CD1c-positive myeloid dendritic cell (primary cell): Measurements from ENCODE around the gene RIC1.
"Not testable (repeated sequence)": the region's sequence is repeated elsewhere in the genome, so short reads cannot be mapped to it uniquely, and the experiment has no call there.

ENCODE experiments used
- DNase-seq: peaks from one replicate; pipeline ENCODE4 v3.0.0-alpha.2; 2016; ENCODE audit errors: extremely low spot score

Gene RIC1

DNA sequence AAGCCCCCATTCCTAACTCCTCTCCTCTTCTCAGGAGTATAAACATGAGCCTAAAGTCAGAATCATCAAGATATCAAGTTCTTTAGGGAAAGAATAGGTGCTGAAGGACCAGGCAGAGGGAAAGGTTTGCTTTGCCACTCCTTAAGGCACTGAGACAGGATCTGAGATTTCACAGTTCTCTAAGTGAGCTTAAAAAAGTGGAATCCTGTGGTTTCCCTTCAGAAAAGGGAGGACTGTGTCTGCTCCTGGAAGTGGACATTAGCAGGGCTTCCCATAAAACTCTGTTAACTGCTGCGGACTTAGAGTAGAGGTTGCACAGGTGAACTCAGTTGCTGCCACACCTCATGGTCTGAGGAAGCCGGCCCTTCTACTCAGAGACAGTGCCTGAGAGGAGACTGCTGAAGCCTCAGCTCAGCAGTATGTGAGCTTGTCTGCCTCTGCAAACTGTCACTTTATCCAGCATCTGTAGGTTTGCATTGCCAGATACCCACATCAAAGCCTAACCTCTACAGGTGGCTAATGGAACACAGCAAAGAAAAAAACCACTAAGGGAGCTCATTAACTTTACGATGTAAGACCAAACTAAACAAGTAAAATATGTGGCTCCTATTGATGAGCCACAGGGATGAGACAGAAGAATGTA lies 42.9 kb downstream of the RIC1 start:
- no peak for DNase-seq

DNA sequence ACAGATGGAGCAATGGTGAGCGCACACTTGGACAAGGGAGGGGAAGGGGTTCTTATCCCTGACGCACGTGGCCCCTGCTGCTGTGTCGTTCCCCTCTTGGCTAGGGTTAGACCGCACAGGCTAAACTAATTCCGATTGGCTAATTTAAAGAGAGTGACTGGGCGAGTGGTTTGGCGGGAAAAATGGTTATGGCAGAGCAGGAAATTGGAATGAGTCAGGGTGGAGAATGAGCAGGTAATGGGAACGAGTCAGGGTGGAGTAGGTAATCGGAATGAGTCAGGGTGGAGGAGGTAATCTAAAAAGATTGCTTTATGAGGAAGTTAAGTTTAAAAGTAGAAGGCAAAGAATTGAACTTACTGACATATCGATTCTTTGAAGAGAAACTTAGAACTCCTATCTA lies 46.1 kb downstream of the RIC1 start:
- not testable (repeated sequence) for DNase-seq

DNA sequence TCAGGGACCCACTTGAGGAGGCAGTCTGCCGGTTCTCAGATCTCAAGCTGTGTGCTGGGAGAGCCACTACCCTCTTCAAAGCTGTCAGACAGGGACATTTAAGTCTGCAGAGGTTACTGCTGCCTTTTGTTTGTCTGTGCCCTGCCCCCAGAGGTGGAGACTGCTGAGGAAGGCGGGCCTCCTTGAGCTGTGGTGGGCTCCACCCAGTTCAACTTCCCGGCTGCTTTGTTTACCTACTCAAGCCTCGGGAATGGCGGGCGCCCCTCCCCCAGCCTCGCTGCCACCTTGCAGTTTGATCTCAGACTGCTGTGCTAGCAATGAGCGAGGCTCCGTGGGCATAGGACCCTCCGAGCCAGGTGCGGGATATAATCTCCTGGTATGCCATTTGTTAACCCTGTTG lies 54.7 kb downstream of the RIC1 start:
- not testable (repeated sequence) for DNase-seq

DNA sequence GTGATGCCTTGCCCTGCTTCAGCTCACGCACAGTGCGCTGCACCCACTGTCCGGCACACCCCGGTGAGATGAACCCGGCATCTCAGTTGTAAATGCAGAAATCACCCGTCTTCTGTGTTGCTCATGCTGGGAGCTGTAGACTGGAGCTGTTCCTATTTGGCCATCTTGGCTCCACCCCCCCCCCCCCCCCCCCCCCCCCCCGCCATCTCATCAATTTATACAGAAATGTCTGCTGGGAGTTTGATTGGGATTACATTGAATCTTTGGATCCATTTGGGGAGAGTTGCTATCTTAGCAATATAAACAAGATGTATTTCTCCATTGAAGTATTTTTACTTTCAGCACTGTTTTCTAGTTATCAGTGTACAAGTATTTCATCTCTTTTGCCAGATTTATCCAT lies 55.2 kb downstream of the RIC1 start:
- no peak for DNase-seq

DNA sequence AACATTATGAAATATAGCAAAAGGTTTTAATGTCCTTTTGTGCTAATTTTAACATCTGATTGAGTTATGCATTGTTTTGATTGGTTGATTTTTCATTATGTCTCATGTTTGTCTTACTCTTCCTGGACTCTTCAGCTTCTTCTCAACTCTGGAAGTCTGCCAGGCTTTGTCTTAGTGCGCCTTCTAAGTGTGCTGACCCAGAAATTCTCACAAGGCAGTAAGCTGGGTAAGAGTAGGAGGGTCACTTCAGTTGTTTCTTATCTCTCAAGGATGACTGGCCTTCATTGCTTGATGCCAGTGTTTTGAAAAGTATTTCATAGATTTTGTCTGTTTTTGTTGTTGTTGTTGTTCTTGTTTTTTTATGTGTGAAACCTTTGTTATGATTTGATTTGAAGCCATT lies 59.2 kb downstream of the RIC1 start:
- no peak for DNase-seq

DNA sequence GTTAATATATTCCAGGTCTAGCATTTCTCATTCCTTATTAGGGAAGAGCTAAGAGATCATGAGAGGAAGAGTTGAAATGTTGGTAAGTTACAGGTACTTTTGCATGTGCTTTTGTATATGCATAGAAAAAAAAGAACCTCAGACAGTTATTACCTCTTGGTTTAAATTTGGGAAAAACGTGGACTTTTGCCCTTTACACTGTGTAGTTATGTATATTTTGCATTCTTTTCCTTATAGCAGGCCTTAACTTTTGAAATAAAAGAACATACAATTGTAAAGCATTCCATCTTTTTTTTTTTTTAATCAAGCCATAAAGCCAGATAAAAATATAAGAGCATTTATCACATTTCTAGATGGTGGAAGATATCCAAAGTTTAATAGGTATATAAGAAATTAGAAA lies 61.4 kb downstream of the RIC1 start:
- no peak for DNase-seq

DNA sequence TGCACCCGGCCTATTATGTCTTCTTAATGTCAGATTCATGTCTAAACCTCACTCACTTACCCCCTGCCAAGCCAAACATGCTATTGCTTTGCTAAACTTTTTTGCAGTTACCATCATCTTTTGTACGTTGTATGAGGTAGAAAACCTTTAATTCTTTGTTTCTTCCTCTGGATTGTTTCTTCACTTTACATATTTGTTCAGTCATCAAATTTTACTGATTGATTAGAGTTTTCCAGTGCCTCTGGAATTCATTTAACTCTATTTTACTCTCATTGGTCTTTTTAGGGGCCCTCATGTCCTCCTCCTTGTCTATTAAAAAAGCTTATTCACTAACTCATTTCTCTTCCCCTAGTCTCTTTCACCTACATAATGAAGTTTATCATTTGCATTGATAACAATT lies 67.0 kb downstream of the RIC1 start:
- no peak for DNase-seq

DNA sequence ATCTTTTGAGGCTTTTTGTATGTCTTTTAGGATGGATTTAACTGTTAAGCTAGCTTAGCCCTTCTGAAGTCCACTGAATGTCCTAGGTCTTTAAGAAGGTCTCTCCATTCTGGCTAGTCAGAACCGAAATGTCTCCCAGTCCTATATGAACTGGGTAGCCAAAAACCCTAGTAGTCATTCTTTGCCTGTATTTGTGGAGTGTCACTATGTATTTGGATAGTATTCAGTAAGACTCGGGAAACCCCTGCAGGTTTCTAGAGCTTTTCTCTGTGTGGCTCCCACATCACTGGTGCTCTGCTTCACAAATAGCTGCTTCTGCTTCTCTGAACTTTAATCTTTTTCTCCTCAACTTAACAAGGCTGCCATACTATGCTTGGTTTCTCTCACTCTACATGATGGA lies 68.0 kb downstream of the RIC1 start:
- DNase-seq: no peak

DNA sequence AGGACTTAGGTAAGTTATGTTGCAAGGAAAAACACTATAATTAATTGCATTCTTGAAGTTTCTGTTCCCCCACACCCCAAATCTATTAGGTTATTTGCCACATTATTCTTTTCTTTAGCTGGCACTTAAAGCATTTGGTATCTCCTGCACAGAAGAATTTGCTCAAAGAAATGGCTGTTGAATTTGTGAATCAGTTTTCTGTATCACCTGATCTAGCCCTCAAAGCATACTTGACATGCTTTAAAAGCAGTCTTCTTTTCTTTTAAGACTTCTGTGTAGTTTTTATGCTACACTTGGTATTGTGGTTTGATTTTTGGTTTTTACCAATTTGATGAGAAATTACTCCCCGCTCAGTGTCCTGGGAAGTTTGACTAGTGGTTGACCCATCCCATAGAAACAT lies 69.1 kb downstream of the RIC1 start:
- no peak for DNase-seq

DNA sequence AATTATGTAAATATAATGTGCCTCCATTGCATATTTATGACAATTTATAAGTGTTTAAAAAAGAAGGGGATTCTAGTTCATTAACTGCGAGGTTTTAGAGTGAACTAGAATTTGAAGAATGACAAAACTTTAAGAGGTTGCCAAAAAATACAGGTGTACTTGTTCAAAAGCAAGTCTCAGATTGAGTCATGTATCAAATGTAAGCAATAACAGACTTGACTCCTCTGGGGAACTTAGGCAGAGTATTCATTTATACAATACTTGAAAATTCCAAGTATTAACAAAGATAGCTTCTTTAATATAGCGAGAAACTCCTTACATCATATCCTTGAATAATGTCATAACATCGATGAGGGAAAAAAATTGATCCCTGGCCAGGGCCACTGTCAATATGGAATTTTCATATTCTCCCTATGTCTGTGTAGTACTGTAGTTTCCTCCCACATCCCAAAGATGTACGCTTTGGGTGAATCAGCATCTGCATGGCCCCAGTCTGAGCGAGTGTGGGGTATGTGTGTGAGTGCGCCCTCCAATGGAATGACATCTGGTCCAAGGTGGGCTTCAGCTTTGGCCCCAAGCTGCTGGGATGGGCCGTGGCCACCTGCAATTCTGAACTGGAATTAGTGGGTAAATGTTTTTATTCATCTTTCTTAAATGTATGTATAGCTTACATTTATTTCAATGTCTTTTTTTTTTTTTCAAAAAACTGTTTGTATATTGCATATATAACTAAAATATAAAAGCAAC lies 70.1 kb downstream of the RIC1 start:
- no peak for DNase-seq

DNA sequence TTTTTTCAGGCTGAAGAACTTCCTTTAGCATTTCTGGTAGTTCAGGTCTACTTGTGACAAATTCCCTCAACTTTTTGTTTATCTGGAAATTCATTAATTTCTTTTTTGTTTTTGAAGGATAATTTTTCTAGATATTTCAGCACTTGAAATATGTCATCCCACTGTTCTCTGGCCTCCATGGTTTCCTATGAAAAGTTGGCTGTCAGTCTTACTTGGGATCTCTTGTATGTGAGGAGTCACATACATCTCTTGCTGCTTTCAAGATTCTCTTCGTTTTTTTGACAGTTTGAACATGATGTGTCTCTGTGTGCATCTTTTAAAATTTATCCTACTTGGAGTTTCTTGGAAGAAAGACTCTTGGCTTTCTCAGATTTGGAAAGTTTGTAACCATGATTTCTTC lies 79.5 kb downstream of the RIC1 start:
- DNase-seq: no peak

DNA sequence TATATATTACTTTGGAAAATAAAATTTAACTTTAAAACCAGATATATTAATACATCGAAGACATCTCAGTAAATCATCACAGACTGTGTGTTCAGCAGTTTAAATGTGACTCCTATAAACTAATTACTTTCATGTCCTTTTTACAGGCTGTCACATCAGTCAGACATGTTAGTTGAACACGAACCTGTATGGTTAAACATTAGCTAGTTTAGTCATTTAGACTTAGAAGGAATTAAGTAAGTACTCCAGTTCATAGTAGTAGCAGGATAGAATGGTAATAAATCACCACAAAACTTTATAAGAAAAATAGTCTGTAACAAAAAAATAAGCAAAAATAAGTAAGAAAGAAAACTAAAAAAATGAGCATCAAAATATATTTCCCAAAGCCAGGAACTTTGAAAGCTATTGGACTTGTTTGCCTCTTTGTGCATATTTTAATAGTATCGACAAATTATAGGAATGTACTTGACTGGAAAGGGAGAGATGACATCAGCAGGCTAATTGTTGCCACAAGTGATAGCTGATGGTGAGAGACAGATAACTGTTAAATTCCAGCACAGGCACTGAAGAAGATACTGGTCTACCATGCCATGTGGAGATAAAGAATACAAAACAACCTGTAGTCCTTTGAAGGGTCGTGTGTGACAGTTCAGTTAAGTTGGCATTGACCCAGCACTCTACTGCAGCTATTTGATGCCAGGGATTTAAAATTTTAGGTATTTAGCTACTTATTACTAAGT lies 83.9 kb downstream of the RIC1 start:
- DNase-seq: no peak

DNA sequence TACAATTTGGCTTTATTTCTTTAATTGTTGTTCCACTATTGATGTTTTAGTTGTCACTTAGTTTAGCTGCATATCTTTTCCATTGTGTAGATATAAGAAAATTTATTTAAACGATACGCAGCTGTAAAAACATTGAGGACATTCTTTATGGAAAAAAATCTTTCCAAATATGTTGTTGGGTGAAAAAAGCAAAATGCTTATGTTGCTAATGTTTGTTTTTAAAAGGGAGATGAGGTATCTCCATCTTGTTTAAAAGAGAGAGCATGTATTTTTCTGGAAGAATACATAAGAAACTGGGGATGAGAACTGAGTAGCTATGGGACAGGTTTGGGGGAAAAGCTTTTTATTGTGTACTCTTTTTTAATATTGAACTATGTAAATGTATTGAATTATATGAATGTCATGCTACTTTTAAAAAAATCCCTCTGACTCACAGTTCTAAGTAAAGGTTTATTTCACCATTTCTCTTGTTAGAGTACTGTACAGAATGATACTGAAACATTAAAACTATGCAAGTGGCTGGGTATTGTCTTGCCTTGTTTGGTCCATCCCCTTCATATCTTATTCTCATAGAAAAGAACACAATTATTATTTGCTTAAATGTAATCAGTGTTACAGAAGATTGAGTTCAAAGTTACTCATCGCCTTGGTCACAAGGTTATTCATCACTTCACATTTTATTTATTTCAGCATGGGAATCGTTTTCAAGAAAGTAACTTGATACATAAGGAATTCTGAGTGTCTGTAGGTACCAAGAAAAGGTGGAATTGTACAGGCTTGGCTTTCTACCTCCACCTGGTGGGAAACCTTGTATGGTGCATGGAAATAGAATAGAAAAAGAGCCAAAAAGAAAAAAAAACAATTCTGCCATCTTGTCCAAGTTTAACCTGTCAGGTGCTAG lies 85.8 kb downstream of the RIC1 start:
- no peak for DNase-seq

DNA sequence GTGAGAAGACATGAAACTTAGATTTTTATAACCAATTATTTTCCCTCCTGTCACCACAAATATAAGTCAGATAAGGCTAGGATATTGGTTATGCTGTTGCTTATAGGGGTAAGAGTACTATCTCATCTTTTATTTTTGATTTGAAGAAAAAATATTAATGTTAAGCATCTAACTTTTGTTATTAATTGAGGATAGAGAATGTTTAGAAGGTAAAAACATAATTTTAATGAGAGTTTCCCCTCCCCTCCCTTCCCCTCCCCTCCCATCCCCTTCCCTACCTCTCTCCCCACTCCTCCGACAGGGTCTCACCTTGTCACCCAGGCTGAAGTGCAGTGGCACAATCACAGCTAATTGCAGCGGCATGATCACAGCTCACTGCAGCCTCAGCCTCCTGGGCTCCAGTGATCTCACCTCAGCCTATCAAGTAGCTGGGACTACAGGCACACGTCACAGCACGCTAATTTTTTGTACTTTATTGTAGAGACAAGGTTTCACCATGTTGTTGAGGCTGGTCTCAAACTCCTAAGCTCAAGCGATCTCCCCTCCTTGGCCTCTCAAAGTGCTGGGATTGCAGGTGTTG lies 86.7 kb downstream of the RIC1 start:
- no peak for DNase-seq

DNA sequence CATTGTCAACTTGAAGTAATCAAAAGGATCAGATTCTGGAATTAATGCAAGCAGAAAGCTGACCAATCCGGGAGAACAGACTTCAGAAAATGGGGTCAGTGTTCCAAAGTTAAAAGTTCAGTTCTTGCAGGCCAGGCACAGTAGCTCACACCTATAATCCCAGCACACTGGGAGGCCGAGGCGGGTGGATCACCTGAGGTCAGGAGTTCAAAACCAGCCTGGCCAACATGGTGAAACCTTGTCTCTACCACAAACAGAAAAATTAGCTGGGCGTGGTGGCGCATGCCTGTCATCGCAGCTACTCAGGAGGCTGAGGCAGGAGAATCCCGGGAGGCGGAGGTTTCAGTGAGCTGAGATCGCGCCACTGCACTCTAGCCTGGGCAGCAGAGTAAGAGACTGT lies 88.5 kb downstream of the RIC1 start:
- not testable (repeated sequence) for DNase-seq

DNA sequence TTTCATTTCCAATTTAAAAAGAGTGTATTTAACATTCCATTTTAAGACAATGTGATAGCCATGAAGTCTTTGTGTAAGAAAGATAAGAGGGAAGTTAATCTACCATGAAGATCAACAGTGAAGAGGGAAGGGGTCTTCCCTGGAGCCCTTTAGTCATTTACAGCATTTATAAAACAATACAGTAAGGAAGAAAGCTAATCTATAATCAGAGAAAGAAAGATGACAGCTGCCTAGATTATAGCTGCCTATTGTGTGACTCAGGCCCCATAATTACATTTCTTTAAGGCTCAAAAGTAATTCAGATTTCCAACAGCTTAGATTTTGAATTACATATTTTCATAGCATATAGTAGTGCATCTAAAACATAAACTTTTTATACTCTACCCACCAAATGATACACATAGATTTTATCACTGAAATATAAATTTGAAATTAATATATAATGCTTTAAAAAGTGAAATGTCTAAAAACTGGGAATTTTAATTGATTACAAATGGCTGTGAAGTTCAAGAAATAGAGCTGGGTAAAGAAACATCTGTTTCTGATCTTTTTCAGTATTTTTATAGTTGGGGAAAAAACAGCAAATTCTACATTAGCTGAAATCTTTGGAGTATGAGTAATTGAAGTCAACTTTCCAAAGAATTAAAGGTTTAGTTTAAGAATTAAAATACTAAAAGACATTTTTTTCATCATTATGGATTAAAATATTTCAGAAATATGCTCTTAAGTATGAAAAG lies 89.6 kb downstream of the RIC1 start:
- DNase-seq: no peak

DNA sequence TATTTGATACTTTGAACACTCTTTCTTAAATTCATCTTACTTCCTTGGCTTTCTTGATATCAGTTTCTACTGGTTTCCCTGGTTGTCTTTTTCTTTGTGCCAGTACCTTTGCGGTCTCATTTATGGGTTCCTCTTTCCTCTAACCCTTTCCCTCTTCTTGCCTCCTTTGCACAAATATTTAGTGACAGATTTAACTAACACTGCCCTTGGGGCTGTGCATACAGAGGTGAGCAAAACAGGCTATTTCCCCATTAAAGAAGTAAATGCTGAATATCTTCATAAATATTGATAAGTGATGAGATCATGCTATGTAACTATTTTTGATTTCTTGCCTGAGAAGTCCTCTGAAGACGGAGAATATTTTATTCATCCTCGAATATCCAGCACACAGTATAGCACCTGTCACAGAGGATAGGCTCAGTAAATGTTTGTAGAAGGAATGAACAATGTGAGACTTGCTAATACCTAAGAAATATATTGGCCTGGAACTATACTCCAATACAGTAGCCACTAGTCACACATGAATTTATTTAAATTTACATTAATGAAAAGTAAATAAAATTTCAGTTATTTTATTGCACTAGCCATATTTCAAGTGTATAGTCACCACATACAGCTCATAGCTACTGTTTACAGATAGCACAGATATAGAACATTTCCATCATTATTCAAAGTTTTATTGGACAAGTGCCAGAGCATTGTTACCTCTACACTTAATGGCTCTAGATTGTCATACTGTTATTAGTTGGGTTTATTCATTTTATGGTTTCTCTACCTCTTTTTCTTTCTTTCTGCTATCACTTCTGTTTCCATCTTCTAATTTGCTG lies 90.4 kb downstream of the RIC1 start:
- DNase-seq: no peak

DNA sequence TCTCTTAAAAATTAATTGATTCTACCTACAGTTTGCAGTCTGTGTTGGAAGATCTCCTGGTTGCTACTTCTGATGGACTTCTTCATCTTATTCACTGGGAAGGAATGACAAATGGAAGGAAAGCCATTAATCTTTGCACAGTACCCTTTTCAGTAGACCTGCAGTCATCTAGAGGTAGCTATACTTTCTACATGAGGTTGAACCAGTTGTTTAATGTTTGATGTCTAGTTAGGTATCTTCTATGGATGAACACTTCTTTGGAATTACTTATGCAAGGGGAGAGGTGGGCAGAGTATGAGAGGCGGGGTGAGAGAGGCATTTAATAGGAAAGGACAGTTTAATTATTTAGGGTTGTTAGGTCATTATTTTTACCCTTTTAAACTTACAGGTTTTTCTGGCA lies 91.2 kb downstream of the RIC1 start:
- DNase-seq: no peak

DNA sequence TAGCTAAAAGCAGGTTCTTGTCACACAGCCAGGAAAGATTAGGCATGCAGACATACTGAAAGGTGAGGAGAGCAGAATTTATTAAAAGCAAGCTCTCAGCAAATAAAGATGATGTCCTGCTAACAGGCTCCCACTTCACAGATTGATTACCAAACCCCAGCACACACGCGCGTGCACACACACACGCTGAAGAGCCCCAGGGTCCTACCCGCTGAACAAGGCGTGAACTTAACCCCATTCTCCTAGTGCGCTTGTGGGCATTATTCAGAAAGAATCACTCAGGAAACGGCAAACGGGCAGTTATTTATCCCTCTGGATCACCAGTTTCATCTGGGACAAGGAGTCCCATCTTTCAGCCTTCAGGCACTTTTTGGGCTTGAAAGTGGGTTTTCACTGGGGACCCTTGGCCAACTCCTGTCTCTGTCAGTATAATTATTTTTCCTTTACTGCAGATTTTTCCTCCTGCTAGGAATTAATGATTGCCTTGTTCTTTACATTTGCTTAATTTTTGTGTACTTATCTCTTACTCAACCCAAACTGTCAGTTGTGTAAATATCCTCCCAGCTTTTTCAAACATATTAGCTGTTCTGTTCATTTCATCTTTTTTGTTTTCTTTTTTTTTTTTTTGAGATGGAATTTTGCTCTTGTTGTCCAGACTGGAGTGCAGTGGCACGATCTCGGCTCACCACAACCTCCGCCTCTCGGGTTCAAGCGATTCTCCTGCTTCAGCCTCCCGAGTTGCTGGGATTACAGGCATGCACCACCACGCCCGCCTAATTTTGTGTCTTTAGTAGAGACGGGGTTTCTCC lies 92.6 kb downstream of the RIC1 start:
- DNase-seq: no peak
